H1 (cell line): ENCODE data around the gene RBM15B. TPM values are rescaled to one million over a fixed set of nuclear protein-coding genes. Genes with fewer than 3 reads are reported as not detected.

Source experiments
- E2F6 ChIP-seq: IDR thresholded peaks from 2 replicates; pipeline ENCODE4 v1.6.1; 2012; ENCODE audit warnings: inconsistent platforms
- RXRA ChIP-seq: IDR thresholded peaks from 2 replicates; pipeline ENCODE4 v1.6.1; 2011; ENCODE audit warnings: low read depth, mild to moderate bottlenecking, low read length, moderate library complexity; ENCODE audit not compliant: insufficient read depth
- TAF7 ChIP-seq: optimal IDR thresholded peaks from 2 replicates; pipeline ENCODE3; 2011; ENCODE audit warnings: low read depth, mild to moderate bottlenecking, inconsistent platforms, low read length, moderate library complexity, borderline replicate concordance
- polyA plus RNA-seq, 7 experiments: library from polyadenylated mRNA; depleted of rRNA in 3 of 7; stranded (reverse) in 5 of 7; unstranded in 2 of 7; fragments of >200 nt in 5 of 7; fragments of 200-250 nt in 2 of 7; gene quantifications; 1 replicate in 5 of 7; 2 replicates in 1 of 7; 4 replicates in 1 of 7; pipeline versions ENCODE4 v1.2.1 to v1.2.3, GENCODE V29; 2011 to 2013; ENCODE audit warnings: missing spikeins in 2 of 7, mixed read lengths in 2 of 7
- total RNA-seq: library from RNA; stranded (reverse); fragmentation: NEBNext Ultra II Directional; extraction: Animal tissue kit (Norgen Biotek cat#: 25700); gene quantifications from 2 replicates; pipeline ENCODE4 v1.2.1, GENCODE V29; 2021
- TF ChIP-seq, protein P1 (sequence below): IDR thresholded peaks from 2 replicates; pipeline ENCODE4 v1.6.1; 2012; ENCODE audit warnings: low read length, inconsistent platforms
- TF ChIP-seq, protein P2 (sequence below): IDR thresholded peaks from 2 replicates; pipeline ENCODE4 v1.6.1; 2011; ENCODE audit warnings: low read length, improper control_type of control experiment

The RBM15B gene
- total and polyA plus RNA-seq, 2 of the 8 experiments (the other 6 are each of a cell fraction or from before 2014, with no cell fraction given), result 22.2 to 59.1 TPM

DNA sequence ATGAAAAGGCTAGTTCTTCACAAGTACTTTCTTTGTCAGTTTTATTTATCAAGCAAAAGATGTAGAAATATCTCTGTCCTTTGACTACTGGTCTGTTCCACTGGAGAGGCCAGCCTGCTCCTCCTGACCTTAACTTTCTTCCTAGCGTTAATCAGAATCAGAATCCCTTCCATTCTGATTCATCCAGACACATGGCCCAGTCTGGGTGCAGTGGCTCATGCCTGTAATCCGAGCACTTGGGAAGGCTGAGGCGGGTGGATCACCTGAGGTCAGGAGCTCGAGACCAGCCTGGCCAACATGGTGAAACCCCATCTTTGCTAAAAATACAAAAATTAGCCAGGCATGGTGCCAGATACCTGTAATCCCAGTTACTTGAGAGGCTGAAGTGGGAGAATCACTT, 38.0 kb upstream of the RBM15B start (continued):
- TF ChIP-seq, protein P1, sequence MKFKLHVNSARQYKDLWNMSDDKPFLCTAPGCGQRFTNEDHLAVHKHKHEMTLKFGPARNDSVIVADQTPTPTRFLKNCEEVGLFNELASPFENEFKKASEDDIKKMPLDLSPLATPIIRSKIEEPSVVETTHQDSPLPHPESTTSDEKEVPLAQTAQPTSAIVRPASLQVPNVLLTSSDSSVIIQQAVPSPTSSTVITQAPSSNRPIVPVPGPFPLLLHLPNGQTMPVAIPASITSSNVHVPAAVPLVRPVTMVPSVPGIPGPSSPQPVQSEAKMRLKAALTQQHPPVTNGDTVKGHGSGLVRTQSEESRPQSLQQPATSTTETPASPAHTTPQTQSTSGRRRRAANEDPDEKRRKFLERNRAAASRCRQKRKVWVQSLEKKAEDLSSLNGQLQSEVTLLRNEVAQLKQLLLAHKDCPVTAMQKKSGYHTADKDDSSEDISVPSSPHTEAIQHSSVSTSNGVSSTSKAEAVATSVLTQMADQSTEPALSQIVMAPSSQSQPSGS, result no peak
- TF ChIP-seq, protein P2, sequence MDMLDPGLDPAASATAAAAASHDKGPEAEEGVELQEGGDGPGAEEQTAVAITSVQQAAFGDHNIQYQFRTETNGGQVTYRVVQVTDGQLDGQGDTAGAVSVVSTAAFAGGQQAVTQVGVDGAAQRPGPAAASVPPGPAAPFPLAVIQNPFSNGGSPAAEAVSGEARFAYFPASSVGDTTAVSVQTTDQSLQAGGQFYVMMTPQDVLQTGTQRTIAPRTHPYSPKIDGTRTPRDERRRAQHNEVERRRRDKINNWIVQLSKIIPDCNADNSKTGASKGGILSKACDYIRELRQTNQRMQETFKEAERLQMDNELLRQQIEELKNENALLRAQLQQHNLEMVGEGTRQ, result no peak
- no peak for TF ChIP-seq RXRA
- TF ChIP-seq TAF7, result no peak
- TF ChIP-seq E2F6, result no peak
